Keratinocyte (primary cell): ENCODE data around the gene KRT78. TPM values are rescaled to one million over a fixed set of nuclear protein-coding genes. Genes with fewer than 3 reads are reported as not detected.

ENCODE experiments used
- DNase-seq: peaks from one replicate; pipeline ENCODE4 v3.0.0-alpha.2; 2011; ENCODE audit warnings: low read depth, missing footprints, low spot score
- FAIRE-seq: peaks from 2 replicates; lab custom pipeline; 2011; peaks lifted over from hg19 to GRCh38; lab: Jason Lieb, UNC
- H2AFZ ChIP-seq: 2 replicates; pipeline ENCODE4 v1.6.0; 2012; ENCODE audit warnings: low read length, control low read depth, inconsistent platforms; ENCODE audit not compliant: control insufficient read depth
- H3K27ac ChIP-seq: 2 replicates; pipeline ENCODE4 v1.5.1; 2011; ENCODE audit warnings: low read length; ENCODE audit not compliant: control insufficient read depth, insufficient read depth
- H3K27me3 ChIP-seq: 3 replicates; pipeline ENCODE4 v1.6.0; 2011; ENCODE audit warnings: low read length; ENCODE audit not compliant: control insufficient read depth, insufficient read depth; ENCODE audit errors: extremely low read depth
- H3K36me3 ChIP-seq, 2 experiments: 2 replicates in 1 of 2; 3 replicates in 1 of 2; pipeline ENCODE4 v1.5.1; 2011; ENCODE audit warnings: low read length in 2 of 2, mild to moderate bottlenecking in 1 of 2; ENCODE audit not compliant: control insufficient read depth in 2 of 2, insufficient read depth in 2 of 2; ENCODE audit errors: extremely low read depth in 1 of 2
- H3K4me1 ChIP-seq: 3 replicates; pipeline ENCODE4 v1.5.1; 2011; ENCODE audit warnings: low read length; ENCODE audit not compliant: control insufficient read depth, insufficient read depth; ENCODE audit errors: extremely low read depth
- H3K4me2 ChIP-seq: 3 replicates; pipeline ENCODE4 v1.6.0; 2011; ENCODE audit warnings: low read depth, low read length; ENCODE audit not compliant: control insufficient read depth, insufficient read depth; ENCODE audit errors: extremely low read depth
- H3K4me3 ChIP-seq, 3 experiments: fragments of 200-600 bp in 1 of 3; sonication (generic) in 1 of 3; 2 replicates in 2 of 3; 3 replicates in 1 of 3; pipeline ENCODE4 v1.5.1; 2011 to 2016; ENCODE audit warnings: low read length in 3 of 3, mild to moderate bottlenecking in 3 of 3, control low read depth in 2 of 3, inconsistent platforms in 1 of 3, low read depth in 1 of 3, mixed read lengths in 1 of 3, mixed run types in 1 of 3, moderate library complexity in 1 of 3; ENCODE audit not compliant: control insufficient read depth in 2 of 3, insufficient read depth in 2 of 3; ENCODE audit errors: extremely low read depth in 1 of 3
- H3K79me2 ChIP-seq: 2 replicates; pipeline ENCODE4 v1.6.0; 2012; ENCODE audit warnings: low read length; ENCODE audit not compliant: control insufficient read depth, insufficient read depth
- H3K9ac ChIP-seq: 3 replicates; pipeline ENCODE4 v1.6.0; 2011; ENCODE audit warnings: low read length; ENCODE audit not compliant: control insufficient read depth, insufficient read depth; ENCODE audit errors: extremely low read depth
- H3K9me1 ChIP-seq: 3 replicates; pipeline ENCODE4 v1.6.0; 2011; ENCODE audit warnings: low read length; ENCODE audit not compliant: control insufficient read depth, insufficient read depth; ENCODE audit errors: extremely low read depth
- H3K9me3 ChIP-seq: 2 replicates; pipeline ENCODE4 v1.5.1; 2012; ENCODE audit warnings: low read depth, low read length; ENCODE audit not compliant: control insufficient read depth
- H4K20me1 ChIP-seq: 3 replicates; pipeline ENCODE4 v1.6.0; 2011; ENCODE audit warnings: low read length; ENCODE audit not compliant: control insufficient read depth, insufficient read depth; ENCODE audit errors: extremely low read depth
- EZH2 ChIP-seq: IDR thresholded peaks from one replicate; pipeline ENCODE4 v1.6.1; 2012; ENCODE audit warnings: inconsistent platforms, mild to moderate bottlenecking, low read length, moderate library complexity
- dilution Hi-C: fragments of 300-500 bp; cut with MboI; formaldehyde crosslinking; loops from one replicate; pipeline ENCODE4 v1.7.0; 2020; ENCODE audit warnings: low sequenced_read_pairs; ENCODE audit not compliant: extremely low pct_ligation_motif_present
- polyA plus RNA-seq, 5 experiments: library from polyadenylated mRNA; depleted of rRNA in 3 of 5; stranded (reverse) in 3 of 5; stranded (forward) in 1 of 5; unstranded in 1 of 5; fragments of >200 nt; gene quantifications; 1 replicate in 1 of 5; 2 replicates in 3 of 5; 3 replicates in 1 of 5; pipeline versions ENCODE4 v1.2.1 to v1.2.3, GENCODE V29; 2011 to 2012; ENCODE audit warnings: missing spikeins in 2 of 5, low read depth in 1 of 5, low replicate concordance in 1 of 5
- TF ChIP-seq, protein P1 (sequence below), 3 experiments: IDR thresholded peaks in 1 of 3; conservative IDR thresholded peaks in 1 of 3; optimal IDR thresholded peaks in 1 of 3; 2 replicates in 2 of 3; 3 replicates in 1 of 3; pipeline versions ENCODE3 to v1.5.1; 2011; ENCODE audit warnings: low read length in 3 of 3, mild to moderate bottlenecking in 3 of 3, moderate library complexity in 2 of 3, control low read depth in 1 of 3, inconsistent platforms in 1 of 3; ENCODE audit not compliant: insufficient read depth in 2 of 3; ENCODE audit errors: extremely low read depth in 1 of 3

KRT78 gene
- polyA plus RNA-seq, 1 donor (not counting 4 experiments of a cell fraction or from before 2014, with no cell fraction given), result 0.96 TPM

DNA sequence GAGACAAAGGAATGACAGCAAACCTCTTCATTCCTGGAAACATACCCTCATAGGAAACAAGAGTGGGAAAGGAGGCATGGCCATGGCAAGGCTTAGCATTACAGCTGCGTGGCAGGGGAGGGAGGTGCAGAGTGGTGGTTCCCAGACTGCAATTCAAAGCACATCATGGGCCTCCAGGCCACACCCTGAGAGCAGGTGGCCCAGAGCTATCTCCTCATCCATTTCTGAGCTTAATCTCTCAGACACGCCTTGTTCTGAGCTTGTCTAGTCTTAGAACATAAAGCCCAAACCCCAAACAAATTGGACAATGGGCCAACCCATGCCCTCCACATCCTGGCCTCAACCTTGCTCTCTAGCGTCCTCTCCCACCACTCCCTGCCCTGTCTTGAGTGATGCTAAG, 47.0 kb downstream of the KRT78 start:
- DNase-seq (no peak), FAIRE-seq (no peak)
- Histone ChIP-seq H3K9me3 (no peaks in the 10 kb centered on the region), H3K36me3 (no peaks in the 10 kb centered on the region), H3K9ac (no peak overlapping the region), H3K4me1 (peaks cover 27% of the 10 kb centered on the region), H3K27ac (no peak overlapping the region), H3K4me2 (no peak overlapping the region), H3K9me1 (no peaks in the 10 kb centered on the region), H4K20me1 (no peaks in the 10 kb centered on the region), H3K27me3 (peaks cover 4% of the 10 kb centered on the region), H3K79me2 (no peaks in the 10 kb centered on the region), H3K4me3 (no peak overlapping the region), H2AFZ (no peak overlapping the region)
- dilution Hi-C loops, result no loop called here
- TF ChIP-seq, protein P1, sequence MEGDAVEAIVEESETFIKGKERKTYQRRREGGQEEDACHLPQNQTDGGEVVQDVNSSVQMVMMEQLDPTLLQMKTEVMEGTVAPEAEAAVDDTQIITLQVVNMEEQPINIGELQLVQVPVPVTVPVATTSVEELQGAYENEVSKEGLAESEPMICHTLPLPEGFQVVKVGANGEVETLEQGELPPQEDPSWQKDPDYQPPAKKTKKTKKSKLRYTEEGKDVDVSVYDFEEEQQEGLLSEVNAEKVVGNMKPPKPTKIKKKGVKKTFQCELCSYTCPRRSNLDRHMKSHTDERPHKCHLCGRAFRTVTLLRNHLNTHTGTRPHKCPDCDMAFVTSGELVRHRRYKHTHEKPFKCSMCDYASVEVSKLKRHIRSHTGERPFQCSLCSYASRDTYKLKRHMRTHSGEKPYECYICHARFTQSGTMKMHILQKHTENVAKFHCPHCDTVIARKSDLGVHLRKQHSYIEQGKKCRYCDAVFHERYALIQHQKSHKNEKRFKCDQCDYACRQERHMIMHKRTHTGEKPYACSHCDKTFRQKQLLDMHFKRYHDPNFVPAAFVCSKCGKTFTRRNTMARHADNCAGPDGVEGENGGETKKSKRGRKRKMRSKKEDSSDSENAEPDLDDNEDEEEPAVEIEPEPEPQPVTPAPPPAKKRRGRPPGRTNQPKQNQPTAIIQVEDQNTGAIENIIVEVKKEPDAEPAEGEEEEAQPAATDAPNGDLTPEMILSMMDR (optimal IDR thresholded peaks at IDR 0.05 in 1 of 3, IDR thresholded peaks at IDR 0.05 in 1 of 3, conservative IDR thresholded peaks at IDR 0.05 in 1 of 3; ENCODE audit: extremely low read depth in 1 of 3, insufficient read depth in 2 of 3, low read length in 3 of 3), result no peak
- TF ChIP-seq EZH2, result no peak

GRCh38 chr12:52800259-52800917, 48.4 kb downstream of the KRT78 start:
- H3K27ac ChIP-seq, result no peak overlapping the region
- no peaks in the 10 kb centered on the region for H3K9me3 ChIP-seq
- no peak for TF ChIP-seq EZH2
- TF ChIP-seq, protein P1 (optimal IDR thresholded peaks at IDR 0.05 in 1 of 3, IDR thresholded peaks at IDR 0.05 in 1 of 3, conservative IDR thresholded peaks at IDR 0.05 in 1 of 3; ENCODE audit: extremely low read depth in 1 of 3, insufficient read depth in 2 of 3, low read length in 3 of 3), result no peak
- H3K4me1 ChIP-seq, result peaks cover 27% of the 10 kb centered on the region
- H2AFZ ChIP-seq, result no peak overlapping the region
- H3K4me3 ChIP-seq, result no peak overlapping the region
- no peaks in the 10 kb centered on the region for H3K9me1 ChIP-seq
- FAIRE-seq (no peak), DNase-seq (no peak)
- no peak overlapping the region for H3K9ac ChIP-seq
- dilution Hi-C loops, result no loop called here
- no peak overlapping the region for H3K4me2 ChIP-seq
- no peaks in the 10 kb centered on the region for H4K20me1 ChIP-seq
- no peaks in the 10 kb centered on the region for H3K36me3 ChIP-seq
- no peaks in the 10 kb centered on the region for H3K79me2 ChIP-seq
- no peaks in the 10 kb centered on the region for H3K27me3 ChIP-seq
